GM13976 (cell line): ENCODE data around the gene PANX2.
A peak's percentile ranks its signal among the peaks of the same experiment; 100 is the strongest.

ENCODE experiments used
- DNase-seq: peaks from one replicate; pipeline ENCODE4 v3.0.0; 2012; ENCODE audit warnings: low spot score
- CTCF ChIP-seq: IDR thresholded peaks from 2 replicates; pipeline ENCODE4 v1.5.1; 2012; ENCODE audit warnings: borderline replicate concordance, mild to moderate bottlenecking; ENCODE audit not compliant: insufficient read depth; ENCODE audit errors: extremely low read depth, missing control alignments, control extremely low read depth
- in situ Hi-C: fragments of 300-500 bp; cut with MboI; formaldehyde crosslinking; loops from one replicate; pipeline ENCODE4 v1.12.0; 2022; ENCODE audit warnings: low sequenced_read_pairs, mixed read lengths, inconsistent platforms; ENCODE audit not compliant: unreplicated experiment

PANX2 gene

GRCh38 chr22:50184902-50185374 is 14.4 kb downstream of the PANX2 start:
- DNase-seq, result no peak
- TF ChIP-seq CTCF, result no peak
- in situ Hi-C loops, result no loop called here

GRCh38 chr22:50185375-50186087 is 15.0 kb downstream of the PANX2 start, which contains the start of gene TRABD:
Gene TRABD (plus strand): TSS chr22:50185913. CDS start chr22:50193061, 7,148 bp downstream.
- TF ChIP-seq CTCF, result no peak
- DNase-seq, result peak; percentile 97
- in situ Hi-C loops, result no loop called here

GRCh38 chr22:50186181-50186714 is 15.7 kb downstream of the PANX2 start:
- DNase-seq, result no peak
- in situ Hi-C loops, result no loop called here
- TF ChIP-seq CTCF, result no peak

- no peak for DNase-seq
- TF ChIP-seq CTCF, result no peak
- in situ Hi-C loops, result no loop called here
These were observed 16.4 kb downstream of the PANX2 start for GRCh38 chr22:50186761-50187523.

- no peak for TF ChIP-seq CTCF
- in situ Hi-C loops, result no loop called here
These were observed 17.8 kb downstream of the PANX2 start for GRCh38 chr22:50188356-50188755.

GRCh38 chr22:50189184-50189848 is 18.8 kb downstream of the PANX2 start:
- in situ Hi-C loops, result no loop called here
- no peak for DNase-seq
- no peak for TF ChIP-seq CTCF

More at GRCh38 chr22:50188356-50188755, 17.8 kb downstream of the PANX2 start:
- no peak for DNase-seq
